BLaER1 (cell line): ENCODE results near the gene CDH13.

Experiments
- H3K27ac ChIP-seq: shearing (Covaris generic); formaldehyde crosslinking; 2 replicates; pipeline ENCODE4 v1.8.1; 2022
- H3K27me3 ChIP-seq: shearing (Covaris generic); formaldehyde crosslinking; 2 replicates; pipeline ENCODE4 v1.8.1; 2022
- H3K36me3 ChIP-seq: shearing (Covaris generic); formaldehyde crosslinking; 2 replicates; pipeline ENCODE4 v1.8.1; 2022
- H3K4me1 ChIP-seq: shearing (Covaris generic); formaldehyde crosslinking; 2 replicates; pipeline ENCODE4 v1.8.1; 2022
- H3K4me2 ChIP-seq: shearing (Covaris generic); formaldehyde crosslinking; 2 replicates; pipeline ENCODE4 v1.8.1; 2022
- H3K4me3 ChIP-seq: shearing (Covaris generic); formaldehyde crosslinking; 2 replicates; pipeline ENCODE4 v1.8.1; 2022
- H3K9ac ChIP-seq: shearing (Covaris generic); formaldehyde crosslinking; 2 replicates; pipeline ENCODE4 v1.8.1; 2022
- H3K9me3 ChIP-seq: shearing (Covaris generic); formaldehyde crosslinking; 2 replicates; pipeline ENCODE4 v1.8.1; 2022
- H4K20me1 ChIP-seq: shearing (Covaris generic); formaldehyde crosslinking; 2 replicates; pipeline ENCODE4 v1.8.1; 2022
- Cebpa-rat ChIP-seq: shearing (Covaris generic); IDR thresholded peaks from 2 replicates; pipeline ENCODE4 v1.8.1; 2022

The CDH13 gene

GRCh38 chr16:83520596-83520995 lies 893.8 kb downstream of the CDH13 start:
- H3K27ac ChIP-seq: no peak overlapping the region
- TF ChIP-seq Cebpa-rat: no peak
- no peaks in the 10 kb centered on the region for H3K4me1 ChIP-seq
- H3K9ac ChIP-seq: no peak overlapping the region
- no peak overlapping the region for H3K4me2 ChIP-seq
- H4K20me1 ChIP-seq: no peaks in the 10 kb centered on the region
- H3K9me3 ChIP-seq: peaks cover 5% of the 10 kb centered on the region
- H3K27me3 ChIP-seq: no peaks in the 10 kb centered on the region
- H3K36me3 ChIP-seq: no peaks in the 10 kb centered on the region
- H3K4me3 ChIP-seq: no peak overlapping the region

GRCh38 chr16:83530293-83530692 lies 903.5 kb downstream of the CDH13 start:
- no peak overlapping the region for H3K4me3 ChIP-seq
- H3K27ac ChIP-seq: no peak overlapping the region
- TF ChIP-seq Cebpa-rat: no peak
- H3K4me1 ChIP-seq: no peaks in the 10 kb centered on the region
- H3K36me3 ChIP-seq: no peaks in the 10 kb centered on the region
- H3K9ac ChIP-seq: no peak overlapping the region
- H4K20me1 ChIP-seq: no peaks in the 10 kb centered on the region
- no peaks in the 10 kb centered on the region for H3K27me3 ChIP-seq
- H3K4me2 ChIP-seq: no peak overlapping the region
- peaks cover 23% of the 10 kb centered on the region for H3K9me3 ChIP-seq

GRCh38 chr16:83532634-83533033 lies 905.9 kb downstream of the CDH13 start:
- H3K4me2 ChIP-seq: no peak overlapping the region
- TF ChIP-seq Cebpa-rat: no peak
- no peak overlapping the region for H3K9ac ChIP-seq
- H4K20me1 ChIP-seq: no peaks in the 10 kb centered on the region
- no peak overlapping the region for H3K4me3 ChIP-seq
- H3K4me1 ChIP-seq: no peaks in the 10 kb centered on the region
- no peaks in the 10 kb centered on the region for H3K27me3 ChIP-seq
- H3K9me3 ChIP-seq: peaks cover 23% of the 10 kb centered on the region
- H3K27ac ChIP-seq: no peak overlapping the region
- no peaks in the 10 kb centered on the region for H3K36me3 ChIP-seq

DNA sequence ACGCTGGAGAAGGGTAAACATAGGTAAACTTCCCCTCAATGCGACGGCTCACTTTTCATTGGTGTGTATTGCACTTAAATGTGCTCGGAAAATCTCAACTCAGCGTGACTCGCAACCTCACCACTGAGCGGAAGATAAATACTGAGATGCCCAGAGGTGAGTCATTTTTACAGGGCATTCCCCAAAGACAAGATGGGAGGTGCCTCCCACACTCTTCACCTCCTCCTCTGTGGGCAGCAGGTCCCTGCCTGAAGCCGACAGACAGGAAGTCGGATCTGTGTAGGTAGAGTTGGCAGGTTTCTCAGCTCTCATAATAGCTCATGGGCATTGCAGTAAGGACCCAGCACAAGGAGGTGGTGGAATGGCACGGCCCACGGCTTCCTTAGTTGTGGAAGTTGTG lies 906.4 kb downstream of the CDH13 start:
- H3K9ac ChIP-seq: no peak overlapping the region
- no peaks in the 10 kb centered on the region for H3K4me1 ChIP-seq
- no peak overlapping the region for H3K4me3 ChIP-seq
- no peak overlapping the region for H3K27ac ChIP-seq
- no peak for TF ChIP-seq Cebpa-rat
- H3K36me3 ChIP-seq: no peaks in the 10 kb centered on the region
- no peaks in the 10 kb centered on the region for H3K27me3 ChIP-seq
- H3K9me3 ChIP-seq: peaks cover 23% of the 10 kb centered on the region
- H4K20me1 ChIP-seq: no peaks in the 10 kb centered on the region
- no peak overlapping the region for H3K4me2 ChIP-seq

DNA sequence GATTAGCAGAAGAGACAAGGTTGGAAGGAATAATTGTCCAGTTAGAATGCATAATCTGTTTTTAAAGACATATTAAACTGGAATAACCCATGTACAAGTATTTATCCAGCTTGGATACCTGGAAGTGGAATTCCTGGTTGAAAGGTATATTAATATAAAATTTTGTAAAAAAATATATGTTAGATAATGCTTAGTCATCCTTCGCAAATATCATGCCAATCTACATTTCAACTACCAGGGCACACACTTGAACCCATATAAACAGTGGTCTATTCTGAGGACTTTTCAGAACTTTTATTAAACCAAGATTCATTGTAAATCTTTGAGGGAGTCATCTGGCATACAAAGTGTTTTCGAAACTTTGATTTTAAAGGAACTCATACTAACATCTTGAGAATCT lies 911.9 kb downstream of the CDH13 start:
- no peak overlapping the region for H3K4me3 ChIP-seq
- no peak overlapping the region for H3K27ac ChIP-seq
- H4K20me1 ChIP-seq: no peaks in the 10 kb centered on the region
- H3K27me3 ChIP-seq: no peaks in the 10 kb centered on the region
- no peaks in the 10 kb centered on the region for H3K36me3 ChIP-seq
- no peaks in the 10 kb centered on the region for H3K9me3 ChIP-seq
- no peak overlapping the region for H3K4me2 ChIP-seq
- TF ChIP-seq Cebpa-rat: no peak
- H3K9ac ChIP-seq: no peak overlapping the region
- H3K4me1 ChIP-seq: no peaks in the 10 kb centered on the region

- no peak for TF ChIP-seq Cebpa-rat
- Histone ChIP-seq H4K20me1 (no peaks in the 10 kb centered on the region), H3K27ac (no peak overlapping the region), H3K9ac (no peak overlapping the region), H3K27me3 (no peaks in the 10 kb centered on the region), H3K9me3 (no peaks in the 10 kb centered on the region), H3K4me1 (no peaks in the 10 kb centered on the region), H3K4me3 (no peak overlapping the region), H3K36me3 (no peaks in the 10 kb centered on the region), H3K4me2 (no peak overlapping the region)
Measured at GRCh38 chr16:83539736-83540490, 913.1 kb downstream of the CDH13 start.

DNA sequence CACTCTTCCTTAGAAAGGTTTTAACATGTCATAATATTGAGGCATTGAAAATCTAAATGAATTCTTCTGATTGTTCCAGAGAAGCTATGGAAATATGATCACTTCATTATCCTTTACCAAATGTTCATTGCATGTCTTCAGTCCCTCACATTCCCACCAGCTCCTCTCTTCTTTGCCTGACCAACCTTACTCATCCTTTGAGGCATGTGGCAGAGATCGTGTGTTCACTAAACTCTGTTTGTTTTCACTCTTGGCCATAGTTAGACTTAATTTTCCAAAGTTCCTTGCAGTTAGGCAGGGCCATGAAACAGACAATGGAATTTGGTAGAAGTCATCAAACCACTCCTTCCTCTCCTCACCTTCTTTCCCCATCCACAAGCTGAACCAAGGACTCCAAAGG lies 914.5 kb downstream of the CDH13 start:
- no peaks in the 10 kb centered on the region for H3K9me3 ChIP-seq
- H3K27ac ChIP-seq: no peak overlapping the region
- no peaks in the 10 kb centered on the region for H3K36me3 ChIP-seq
- H4K20me1 ChIP-seq: no peaks in the 10 kb centered on the region
- no peaks in the 10 kb centered on the region for H3K4me1 ChIP-seq
- H3K27me3 ChIP-seq: no peaks in the 10 kb centered on the region
- no peak for TF ChIP-seq Cebpa-rat
- no peak overlapping the region for H3K9ac ChIP-seq
- H3K4me2 ChIP-seq: no peak overlapping the region
- H3K4me3 ChIP-seq: no peak overlapping the region

GRCh38 chr16:83542491-83542890 lies 915.7 kb downstream of the CDH13 start:
- H4K20me1 ChIP-seq: no peaks in the 10 kb centered on the region
- H3K9ac ChIP-seq: no peak overlapping the region
- H3K4me2 ChIP-seq: no peak overlapping the region
- H3K4me1 ChIP-seq: no peaks in the 10 kb centered on the region
- no peak overlapping the region for H3K4me3 ChIP-seq
- no peaks in the 10 kb centered on the region for H3K36me3 ChIP-seq
- TF ChIP-seq Cebpa-rat: no peak
- H3K27me3 ChIP-seq: no peaks in the 10 kb centered on the region
- no peaks in the 10 kb centered on the region for H3K9me3 ChIP-seq
- H3K27ac ChIP-seq: no peak overlapping the region

- Histone ChIP-seq H3K27ac (no peak overlapping the region), H3K4me1 (no peaks in the 10 kb centered on the region), H3K36me3 (no peaks in the 10 kb centered on the region), H3K9me3 (no peaks in the 10 kb centered on the region), H3K4me3 (no peak overlapping the region), H3K9ac (no peak overlapping the region), H4K20me1 (no peaks in the 10 kb centered on the region), H3K4me2 (no peak overlapping the region), H3K27me3 (no peaks in the 10 kb centered on the region)
- no peak for TF ChIP-seq Cebpa-rat
Measured at GRCh38 chr16:83549316-83550182, 922.8 kb downstream of the CDH13 start.

DNA sequence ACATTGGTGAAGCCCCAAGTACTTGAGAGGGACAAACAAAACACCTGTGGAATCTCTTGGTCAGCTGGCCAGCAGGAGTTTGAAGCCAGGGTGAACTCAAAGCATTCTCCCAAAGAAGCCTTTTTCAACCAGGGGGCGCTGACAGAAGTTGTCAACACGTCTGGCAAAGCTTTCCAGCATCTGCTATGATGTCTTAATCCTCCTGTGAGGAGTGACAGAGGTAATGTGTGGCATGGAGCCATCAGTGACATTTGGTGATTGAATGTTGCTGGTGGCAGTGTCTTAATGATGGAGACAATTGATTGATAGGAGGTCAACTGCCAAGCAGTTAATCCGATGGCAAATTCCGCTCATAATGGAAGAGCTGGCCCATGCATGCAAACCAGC lies 923.4 kb downstream of the CDH13 start:
- Histone ChIP-seq H3K27ac (no peak overlapping the region), H3K36me3 (no peaks in the 10 kb centered on the region), H3K4me2 (no peak overlapping the region), H3K9me3 (no peaks in the 10 kb centered on the region), H3K4me1 (no peaks in the 10 kb centered on the region), H3K4me3 (no peak overlapping the region), H3K9ac (no peak overlapping the region), H3K27me3 (no peaks in the 10 kb centered on the region), H4K20me1 (no peaks in the 10 kb centered on the region)
- TF ChIP-seq Cebpa-rat: no peak
